GM12874 (cell line): Measurements from ENCODE around the gene FOXRED2.

Experiments used
- TF ChIP-seq, protein P1 (sequence below): IDR thresholded peaks from 2 replicates; pipeline ENCODE4 v1.5.1; 2011; ENCODE audit warnings: low read depth, mild to moderate bottlenecking, control low read depth, low read length, moderate library complexity; ENCODE audit not compliant: insufficient read depth

FOXRED2 gene

DNA sequence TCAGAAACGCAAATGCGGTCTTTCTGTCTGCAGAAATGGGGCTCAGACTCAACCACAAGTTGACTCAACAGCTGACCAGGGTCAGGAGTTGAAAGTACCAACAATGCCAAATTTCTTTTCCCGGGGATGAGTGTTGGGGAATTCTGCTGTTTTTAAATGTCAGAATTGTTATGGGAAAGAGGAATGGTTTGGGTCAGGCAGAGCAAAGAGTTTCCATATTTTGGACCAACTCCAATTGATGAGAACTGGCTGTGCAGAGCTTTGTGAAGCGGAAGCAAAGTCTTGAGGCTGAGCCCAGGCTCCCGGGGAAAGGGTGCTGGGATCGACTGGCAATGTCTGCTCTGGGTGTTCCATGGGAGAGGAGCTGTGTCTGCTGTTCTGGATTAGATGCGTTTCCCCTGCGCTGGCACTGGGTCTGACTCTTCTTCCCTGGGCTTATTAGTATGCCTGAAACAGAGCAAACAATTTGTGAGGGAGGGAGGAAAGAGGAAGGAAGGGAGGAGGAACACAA lies 61.6 kb downstream of the FOXRED2 start:
- TF ChIP-seq, protein P1, sequence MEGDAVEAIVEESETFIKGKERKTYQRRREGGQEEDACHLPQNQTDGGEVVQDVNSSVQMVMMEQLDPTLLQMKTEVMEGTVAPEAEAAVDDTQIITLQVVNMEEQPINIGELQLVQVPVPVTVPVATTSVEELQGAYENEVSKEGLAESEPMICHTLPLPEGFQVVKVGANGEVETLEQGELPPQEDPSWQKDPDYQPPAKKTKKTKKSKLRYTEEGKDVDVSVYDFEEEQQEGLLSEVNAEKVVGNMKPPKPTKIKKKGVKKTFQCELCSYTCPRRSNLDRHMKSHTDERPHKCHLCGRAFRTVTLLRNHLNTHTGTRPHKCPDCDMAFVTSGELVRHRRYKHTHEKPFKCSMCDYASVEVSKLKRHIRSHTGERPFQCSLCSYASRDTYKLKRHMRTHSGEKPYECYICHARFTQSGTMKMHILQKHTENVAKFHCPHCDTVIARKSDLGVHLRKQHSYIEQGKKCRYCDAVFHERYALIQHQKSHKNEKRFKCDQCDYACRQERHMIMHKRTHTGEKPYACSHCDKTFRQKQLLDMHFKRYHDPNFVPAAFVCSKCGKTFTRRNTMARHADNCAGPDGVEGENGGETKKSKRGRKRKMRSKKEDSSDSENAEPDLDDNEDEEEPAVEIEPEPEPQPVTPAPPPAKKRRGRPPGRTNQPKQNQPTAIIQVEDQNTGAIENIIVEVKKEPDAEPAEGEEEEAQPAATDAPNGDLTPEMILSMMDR, result no peak

DNA sequence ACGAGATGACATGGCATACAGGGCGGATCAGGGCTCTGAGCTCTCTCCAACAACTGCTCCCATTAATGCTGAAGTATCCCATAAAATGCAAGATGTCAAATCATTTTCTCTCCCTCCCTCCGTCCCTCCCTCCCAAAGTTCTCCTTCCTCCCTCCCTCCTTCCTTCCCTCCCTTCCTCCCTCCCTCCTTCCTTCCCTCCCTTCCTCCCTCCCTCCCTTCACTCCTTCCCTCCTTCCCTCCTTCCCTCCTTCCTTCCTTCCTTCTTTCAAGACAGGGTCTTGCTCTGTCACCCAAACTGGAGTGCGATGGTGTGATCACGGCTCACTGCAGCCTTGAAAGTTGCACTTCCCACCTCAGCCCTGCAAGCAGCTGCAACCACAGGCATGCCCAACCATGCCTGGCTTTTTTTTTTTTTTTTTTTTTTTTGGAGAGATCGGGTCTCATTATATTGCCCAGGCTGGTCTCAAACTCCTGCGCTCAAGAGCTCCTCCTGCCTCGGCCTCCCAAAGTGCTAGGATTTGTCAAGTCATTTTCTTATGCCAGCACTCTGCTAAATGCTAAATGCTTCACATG lies 63.6 kb downstream of the FOXRED2 start:
- TF ChIP-seq, protein P1, result no peak

DNA sequence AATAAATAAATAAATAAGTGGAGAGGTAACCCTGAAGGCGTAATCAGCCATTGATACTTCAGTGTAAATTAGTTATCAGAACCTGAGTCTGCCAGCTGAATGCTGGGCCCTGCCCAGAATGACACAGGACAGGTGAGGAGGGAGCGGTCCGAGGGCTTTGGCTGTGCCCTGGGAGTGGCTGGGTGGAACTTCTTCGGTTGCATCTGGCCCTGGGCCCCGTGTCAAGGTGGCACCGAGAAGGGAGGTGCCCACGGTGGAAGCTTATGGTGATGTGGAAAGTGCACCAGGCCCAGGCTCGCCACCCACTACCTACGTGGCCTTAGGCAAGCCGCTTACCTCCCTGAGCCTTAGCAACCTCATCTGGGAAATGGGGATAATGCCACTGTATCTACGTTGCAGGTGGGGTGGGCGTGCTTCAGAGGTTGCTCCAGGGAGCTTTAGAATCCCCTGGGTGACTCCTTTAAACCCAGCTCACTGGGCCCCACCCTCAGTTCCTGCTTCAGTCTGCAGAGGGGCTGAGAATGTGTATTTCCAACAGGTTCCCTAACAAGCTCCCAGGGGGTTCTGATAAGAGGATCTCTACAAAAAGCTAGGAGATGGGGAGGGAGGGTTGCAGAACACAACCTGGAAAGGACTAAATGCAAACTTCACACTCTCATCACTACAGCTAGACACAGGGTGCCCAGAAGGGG lies 64.2 kb downstream of the FOXRED2 start:
- TF ChIP-seq, protein P1, result no peak

DNA sequence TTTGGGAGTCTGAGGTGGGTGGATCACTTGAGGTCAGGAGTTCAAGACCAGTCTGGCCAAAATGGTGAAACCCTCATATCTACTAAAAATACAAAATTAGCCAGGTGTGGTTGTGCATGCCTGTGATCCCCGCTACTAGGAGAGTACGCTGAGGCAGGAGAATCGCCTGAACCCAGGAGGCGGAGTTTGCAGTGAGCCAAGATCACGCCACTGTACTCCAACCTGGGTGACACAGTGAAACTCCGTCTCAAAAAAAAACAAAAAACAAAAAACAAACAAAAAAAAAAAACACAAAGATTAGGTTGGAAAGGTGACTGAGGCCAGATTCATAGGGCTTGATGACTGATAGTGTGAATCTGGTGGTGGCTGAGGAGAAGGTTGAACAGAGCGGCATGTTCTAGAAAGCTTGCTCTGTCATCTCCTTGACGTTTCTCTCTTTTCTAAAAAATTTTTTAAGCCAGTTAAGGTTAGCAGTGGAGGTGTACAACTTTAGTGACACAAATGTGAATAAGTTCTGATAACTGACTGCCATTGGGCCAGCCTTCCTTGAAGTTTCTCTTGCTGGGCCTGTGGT lies 66.3 kb downstream of the FOXRED2 start:
- TF ChIP-seq, protein P1, result no peak

DNA sequence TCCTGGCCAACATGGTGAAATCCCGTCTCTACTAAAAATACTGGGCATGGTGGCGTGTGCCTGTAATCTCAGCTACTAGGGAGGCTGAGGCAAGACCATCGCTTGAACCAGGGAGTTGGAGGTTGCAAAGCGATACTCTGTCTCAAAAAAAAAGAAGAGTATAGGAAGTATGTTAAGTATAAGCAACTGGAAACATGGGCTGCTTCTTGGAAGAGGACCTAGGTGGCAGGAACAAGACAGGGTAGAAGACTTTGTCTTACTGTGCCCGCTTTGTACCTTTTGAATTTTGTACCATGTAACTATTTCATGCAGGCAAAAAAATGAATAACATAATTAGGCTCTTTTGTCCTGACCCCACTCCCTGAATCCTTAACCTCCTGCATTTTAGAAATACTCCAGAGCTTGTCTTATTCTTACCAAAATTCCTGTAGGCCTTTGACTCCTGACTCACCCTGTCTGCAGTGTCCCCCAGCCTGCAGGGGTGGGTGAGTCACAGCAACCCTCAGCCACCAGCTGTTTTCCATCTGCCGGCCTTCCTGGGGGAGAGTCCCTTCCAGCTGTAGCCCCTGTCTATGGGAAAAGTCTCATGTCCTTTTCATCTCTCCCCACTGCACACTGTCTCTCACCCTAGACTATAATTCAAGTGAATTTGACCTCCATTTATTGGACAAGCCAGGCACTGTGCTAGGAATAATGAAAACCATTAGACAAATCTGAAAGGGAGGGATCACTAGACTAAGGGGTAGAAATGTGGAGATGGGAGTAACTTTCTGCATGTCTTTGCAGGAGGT lies 67.2 kb downstream of the FOXRED2 start:
- TF ChIP-seq, protein P1, result no peak
